Fibroblast of skin of back (primary cell): Measurements from ENCODE around the gene SBK2.
"Not testable (repeated sequence)": the region's sequence is repeated elsewhere in the genome, so short reads cannot be mapped to it uniquely, and the experiment has no call there.

Experiments
- DNase-seq: peaks from one replicate; pipeline ENCODE4 v3.0.0-alpha.2; 2013

SBK2 gene

GRCh38 chr19:55500368-55500952, 36.5 kb downstream of the SBK2 start:
- DNase-seq = no peak

- DNase-seq = no peak
Measured at GRCh38 chr19:55498246-55498840, 38.6 kb downstream of the SBK2 start.

DNA sequence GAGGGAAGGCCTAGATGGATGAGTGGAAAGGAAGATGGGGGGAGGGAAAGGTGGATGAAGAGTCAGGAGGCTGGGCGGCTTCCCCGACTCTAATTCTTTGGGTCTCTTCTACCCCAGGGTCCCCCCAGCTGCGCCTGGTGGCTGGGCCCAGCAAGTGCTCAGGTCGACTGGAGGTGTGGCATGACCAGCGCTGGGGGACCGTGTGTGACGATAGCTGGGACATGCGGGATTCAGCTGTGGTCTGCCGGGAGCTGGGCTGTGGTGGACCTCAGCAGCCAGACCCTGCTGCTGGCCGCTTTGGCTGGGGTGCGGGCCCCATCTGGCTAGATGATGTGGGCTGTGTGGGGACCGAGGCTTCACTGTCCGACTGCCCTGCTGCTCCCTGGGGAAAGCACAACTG, 39.2 kb downstream of the SBK2 start:
- no peak for DNase-seq

- DNase-seq = not testable (repeated sequence)
Measured at GRCh38 chr19:55496820-55497219, 40.1 kb downstream of the SBK2 start.

DNA sequence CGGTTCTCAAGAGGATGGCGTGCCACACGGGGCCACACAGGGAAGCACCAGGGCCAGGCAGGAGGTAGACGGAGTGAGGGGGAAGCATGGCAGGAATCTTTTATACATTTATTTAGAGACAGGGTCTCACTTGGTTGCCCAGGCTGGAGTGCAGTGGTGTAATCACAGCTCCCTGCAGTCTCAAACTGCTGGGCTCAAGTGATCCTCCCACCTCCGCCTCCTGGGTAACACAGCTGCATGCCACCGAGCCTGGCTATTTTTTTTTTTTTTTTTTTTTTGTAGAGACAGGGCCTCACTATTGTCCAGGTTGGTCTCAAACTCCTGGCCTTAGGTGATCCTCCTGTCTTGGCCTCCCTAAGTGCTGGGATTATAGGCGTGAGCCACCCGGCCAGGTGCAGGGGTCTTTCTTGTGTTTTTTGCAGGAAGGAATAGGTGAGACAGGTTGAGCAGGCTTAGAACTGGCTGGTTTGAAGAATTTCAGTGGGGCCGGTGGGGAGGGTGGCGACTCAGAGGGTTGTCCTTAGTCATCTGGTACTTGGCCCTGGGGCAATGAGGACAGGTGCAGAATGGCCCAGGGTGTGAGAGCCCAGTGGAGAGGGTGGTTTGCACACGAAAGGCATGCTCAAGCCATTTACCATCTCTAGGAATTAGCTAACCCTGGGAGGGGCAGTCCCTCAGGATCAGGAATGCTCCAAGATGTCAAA, 41.1 kb downstream of the SBK2 start:
- no peak for DNase-seq

- DNase-seq = peak; percentile 62
Measured at GRCh38 chr19:55494172-55494761, 42.7 kb downstream of the SBK2 start.

GRCh38 chr19:55493645-55494171, 43.2 kb downstream of the SBK2 start:
- DNase-seq = no peak

GRCh38 chr19:55493052-55493644, 43.8 kb downstream of the SBK2 start:
- peak; percentile 78 for DNase-seq

GRCh38 chr19:55492362-55492944, 44.5 kb downstream of the SBK2 start:
- no peak for DNase-seq

DNA sequence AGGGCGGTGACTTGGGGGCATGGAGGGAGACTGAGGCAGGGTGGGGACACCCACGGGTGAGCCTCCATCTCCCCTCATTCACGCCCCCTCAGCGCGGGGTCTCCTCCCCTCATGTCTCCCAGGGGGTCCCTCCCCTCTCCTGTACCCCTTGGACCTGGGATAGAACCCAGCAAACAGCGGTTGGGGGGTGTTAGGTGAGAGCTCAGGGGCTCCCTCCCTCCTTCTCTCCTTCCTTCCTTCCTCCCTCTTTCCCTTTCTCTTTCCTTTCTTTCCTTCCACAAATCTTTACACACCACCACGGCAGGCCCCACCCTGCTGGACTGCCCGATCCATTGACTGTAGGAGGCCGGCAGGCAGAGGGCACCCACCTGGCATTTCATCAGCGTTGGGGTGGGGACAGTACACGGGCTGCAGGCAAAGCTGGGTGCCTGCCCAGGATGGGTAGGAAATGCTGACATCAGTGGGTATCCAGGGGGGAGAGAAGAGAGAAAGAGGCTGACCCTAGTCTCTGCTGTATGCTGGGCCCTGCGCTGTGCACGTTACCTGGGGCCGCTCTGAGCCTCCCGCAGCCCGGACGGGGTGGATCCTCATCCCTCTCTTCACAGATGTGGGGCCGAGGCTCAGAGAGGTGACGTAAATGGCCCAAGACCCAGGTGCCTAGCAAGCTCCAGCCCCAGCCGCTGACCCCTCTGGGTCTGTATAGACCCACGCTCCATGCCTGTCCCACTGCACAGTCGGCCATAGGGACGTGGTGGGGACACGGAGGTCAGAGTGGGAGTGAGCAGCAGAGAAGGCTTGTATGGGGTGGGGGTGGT, 45.2 kb downstream of the SBK2 start:
- no peak for DNase-seq

GRCh38 chr19:55490478-55491432, 46.2 kb downstream of the SBK2 start:
- no peak for DNase-seq

DNA sequence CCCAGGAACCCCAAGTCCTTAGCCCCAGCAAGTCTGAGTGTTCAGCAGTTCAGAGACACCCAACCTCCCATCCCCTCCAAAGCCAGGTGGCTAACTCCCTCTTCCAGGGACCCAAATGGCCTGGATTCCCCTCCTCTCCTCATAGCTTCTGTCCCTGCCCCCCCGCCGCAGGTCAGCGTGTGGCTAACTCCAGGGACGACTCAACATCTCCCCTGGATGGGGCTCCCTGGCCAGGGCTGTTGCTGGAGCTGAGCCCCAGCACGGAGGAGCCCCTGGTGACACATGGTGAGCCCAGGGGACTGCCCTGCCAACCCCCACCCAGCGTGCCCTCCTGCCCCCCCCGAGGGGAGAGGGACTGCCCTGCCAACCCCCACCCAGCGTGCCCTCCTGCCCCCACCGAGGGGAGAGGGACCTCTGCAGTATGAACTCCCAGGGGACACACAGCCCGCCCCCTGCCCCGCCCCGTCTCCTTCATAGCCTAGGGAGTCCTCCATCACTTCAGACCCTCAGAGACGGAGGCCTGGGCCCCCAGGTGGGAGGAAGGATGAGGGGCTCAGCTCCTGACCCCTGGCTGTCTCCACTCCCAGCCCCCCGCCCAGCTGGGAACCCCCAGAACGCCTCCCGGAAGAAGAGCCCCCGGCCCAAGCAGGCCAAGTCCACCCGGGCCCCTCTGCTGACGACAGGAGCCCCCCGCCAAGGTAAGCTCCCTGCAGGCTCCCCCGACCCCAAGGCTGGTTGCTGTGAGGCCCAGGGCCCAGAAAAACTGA, 47.0 kb downstream of the SBK2 start:
- peak; percentile 30 for DNase-seq

DNA sequence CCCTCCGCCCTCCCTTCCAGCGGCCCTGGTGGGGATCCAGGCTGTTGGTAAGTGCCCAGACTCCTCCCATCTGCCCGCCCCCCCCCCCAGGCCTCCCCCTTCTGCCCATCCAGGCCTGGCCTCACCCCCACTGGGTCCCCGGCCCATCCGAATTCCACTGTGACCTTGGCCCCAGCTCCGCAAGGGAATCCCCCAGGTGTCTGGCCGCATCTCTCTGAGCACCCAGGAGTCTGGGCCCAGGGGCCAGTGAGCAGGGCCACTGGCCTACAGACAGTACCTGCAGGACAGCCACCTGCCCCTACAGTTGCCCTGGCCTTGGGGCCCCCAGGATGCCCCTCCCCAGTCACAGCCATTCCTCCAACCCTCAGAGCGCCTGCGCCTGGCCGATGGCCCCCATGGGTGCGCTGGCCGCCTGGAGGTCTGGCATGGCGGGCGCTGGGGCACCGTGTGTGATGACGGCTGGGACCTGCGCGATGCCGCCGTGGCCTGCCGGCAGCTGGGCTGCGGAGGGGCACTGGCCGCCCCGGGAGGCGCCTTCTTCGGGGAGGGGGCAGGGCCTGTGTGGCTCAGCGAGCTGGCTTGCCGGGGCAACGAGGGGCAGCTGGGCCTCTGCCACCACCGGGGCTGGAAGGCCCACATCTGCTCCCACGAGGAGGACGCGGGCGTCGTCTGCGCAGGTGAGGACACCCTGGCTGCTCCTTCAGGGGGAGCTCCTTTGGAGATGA, 47.8 kb downstream of the SBK2 start:
- no peak for DNase-seq

DNA sequence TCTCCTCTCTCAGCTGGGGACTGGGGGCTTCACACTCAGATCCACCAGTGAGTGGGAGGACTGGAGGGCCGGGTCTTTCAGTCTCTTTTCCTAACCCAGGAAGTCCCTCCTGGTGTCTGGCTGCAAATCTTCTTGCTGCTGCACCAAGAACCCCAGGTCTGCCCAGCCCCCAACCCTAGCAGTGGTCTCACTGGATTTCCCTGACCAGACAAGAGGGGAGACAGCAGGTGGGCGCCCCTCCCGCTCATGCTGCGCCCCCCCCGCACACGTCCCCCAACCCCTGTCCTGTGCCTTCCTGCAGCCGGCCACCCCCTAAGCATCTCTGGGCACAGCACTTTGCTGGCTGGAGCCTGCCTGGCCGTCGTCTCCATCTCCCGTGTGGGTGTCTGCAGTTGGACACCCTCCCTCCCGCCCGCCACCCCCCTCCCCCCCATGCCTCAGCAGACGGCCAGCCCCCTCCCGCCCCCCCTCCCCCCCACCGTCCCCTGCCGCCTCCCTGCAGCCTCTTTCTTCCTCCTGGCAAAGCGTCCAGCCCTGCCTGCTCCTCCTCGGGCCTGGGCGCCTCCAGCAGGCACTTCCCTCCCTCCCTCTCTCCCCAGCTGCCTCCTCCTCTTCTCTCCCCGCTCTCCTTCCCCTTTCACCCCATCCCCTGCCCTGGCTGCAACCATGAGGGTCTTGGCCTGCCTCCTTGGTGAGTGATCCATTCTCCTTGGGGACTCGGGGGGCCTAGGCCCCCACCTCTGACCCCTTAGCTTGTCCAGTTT, 48.8 kb downstream of the SBK2 start, which contains the start of gene SSC5D:
TSS of gene SSC5D (plus strand) at position 513 of the 764 bp plus-strand sequence. CDS start at position 667, 154 bp downstream.
- peak; percentile 65 for DNase-seq

DNA sequence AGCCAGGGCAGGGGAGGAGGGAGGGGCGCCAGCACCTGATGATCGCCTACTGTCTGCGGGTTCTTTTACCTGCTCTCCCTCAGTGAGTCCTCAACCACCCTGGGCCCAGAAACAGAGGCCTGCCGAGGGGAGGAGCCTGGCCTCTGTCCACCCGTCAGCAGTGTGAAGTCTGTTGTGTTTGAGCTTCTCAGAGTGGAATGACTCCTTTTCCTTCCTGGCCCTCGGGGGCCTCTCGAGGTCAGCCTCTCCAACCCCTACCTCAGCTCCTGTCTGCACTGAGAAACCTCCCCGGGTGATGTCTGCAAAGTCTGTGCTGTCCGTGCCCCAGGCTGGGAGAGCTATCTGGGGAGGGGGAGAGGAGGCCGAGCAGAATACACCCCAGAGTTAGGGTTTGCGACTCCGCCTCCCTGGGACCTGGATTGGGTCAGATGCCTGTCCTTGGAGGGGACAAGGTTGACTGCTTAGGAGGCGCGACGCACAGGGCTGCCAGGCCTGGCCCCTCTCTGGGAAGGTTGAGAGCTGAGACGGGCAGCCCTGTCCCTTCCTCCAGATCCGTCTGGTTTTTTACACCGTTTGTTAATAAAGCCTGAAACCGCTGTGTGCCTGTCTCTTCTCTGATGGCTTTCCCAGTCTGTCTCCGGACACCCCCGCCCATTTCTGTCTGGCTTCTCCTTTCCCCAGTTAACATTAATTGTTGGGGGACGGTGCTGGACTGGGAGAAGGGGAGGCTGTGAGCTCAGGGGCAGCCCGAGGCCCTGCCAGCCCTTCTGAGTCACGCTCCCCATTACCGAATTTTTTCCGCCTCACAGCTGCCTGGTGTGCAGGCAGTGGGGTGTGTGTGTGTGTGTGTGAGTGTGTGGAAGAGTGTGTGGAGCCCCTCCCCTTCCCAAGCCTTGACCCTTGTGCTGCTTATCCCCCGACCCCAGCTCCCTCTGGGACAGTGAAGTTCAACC, 49.7 kb downstream of the SBK2 start:
- DNase-seq = peak; percentile 97

DNA sequence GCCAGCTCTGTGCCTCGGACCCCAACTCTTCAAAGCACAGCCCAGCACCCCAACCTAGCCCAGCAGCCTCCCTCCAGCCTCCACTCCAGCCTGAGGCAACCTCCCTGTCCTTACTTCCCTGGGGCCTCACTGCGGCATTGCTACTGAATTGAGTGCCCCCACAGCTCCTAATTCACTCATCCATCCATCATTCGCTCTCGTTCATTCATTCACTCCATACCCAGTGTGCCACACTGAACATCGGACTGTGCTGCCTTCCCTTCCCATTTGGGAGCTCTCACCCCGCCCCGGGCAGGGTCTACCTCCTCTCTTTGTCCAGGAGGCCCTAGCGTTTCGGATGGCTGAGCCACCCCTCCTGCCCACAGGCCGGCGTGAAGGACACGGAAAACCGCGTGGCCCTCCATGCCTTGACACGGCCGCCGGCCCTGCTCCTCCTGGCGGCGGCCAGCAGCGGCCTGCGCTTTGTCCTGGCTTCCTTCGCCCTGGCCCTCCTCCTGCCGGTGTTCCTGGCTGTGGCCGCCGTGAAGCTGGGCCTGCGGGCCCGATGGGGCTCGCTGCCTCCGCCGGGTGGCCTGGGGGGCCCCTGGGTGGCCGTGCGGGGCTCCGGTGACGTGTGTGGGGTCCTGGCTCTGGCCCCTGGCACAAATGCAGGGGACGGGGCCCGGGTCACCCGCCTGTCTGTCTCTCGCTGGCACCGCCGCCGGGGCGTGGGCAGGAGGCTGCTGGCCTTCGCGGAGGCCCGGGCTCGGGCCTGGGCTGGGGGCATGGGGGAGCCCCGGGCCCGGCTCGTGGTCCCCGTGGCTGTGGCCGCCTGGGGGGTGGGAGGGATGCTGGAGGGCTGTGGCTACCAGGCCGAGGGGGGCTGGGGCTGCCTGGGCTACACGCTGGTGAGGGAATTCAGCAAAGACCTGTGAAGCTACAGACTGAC, 50.6 kb downstream of the SBK2 start:
- DNase-seq = no peak
